ENCODE data around the gene SNX8. TPM values are rescaled to one million over a fixed set of nuclear protein-coding genes. Genes with fewer than 3 reads are reported as not detected.

Gene SNX8
- total RNA-seq, 1 donor from 2014 or later: 41.5 TPM

DNA sequence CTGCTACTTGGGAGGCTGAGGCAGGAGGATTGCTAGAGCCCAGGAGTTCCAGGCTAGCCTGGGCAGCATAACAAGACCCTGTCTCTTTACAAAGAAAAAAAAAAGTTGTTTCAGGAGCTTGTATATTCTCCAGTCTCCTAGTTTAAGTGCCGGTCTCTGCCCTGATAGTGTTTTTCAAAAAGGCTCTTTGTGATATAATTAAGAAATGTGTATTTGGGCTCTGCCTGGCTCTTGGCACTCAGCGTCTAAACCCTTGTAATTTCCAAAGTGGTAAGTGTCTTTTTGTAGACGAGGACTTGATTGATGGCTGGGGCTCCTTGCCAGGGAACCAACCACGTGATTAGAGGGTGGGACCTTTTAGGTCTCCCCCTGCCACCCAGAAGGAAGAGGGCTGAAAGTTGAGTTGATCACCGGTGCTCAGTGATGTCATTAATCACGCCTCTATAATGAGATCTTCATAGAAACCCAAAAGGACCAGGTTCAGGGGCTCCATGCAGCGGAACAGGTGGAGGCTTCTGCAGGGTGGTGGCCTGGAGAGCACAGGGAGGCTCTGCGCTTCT is 44.8 kb upstream of the SNX8 start:
- Mint-ChIP-seq H3K27me3 (ENCODE audit: unreplicated experiment) (no peaks in the 10 kb centered on the region), H3K36me3 (ENCODE audit: unreplicated experiment) (peaks cover 27% of the 10 kb centered on the region), H3K4me3 (ENCODE audit: unreplicated experiment) (no peak overlapping the region), H3K4me1 (ENCODE audit: unreplicated experiment) (peaks cover 29% of the 10 kb centered on the region), H3K27ac (ENCODE audit: unreplicated experiment) (no peak overlapping the region), H3K9me3 (ENCODE audit: unreplicated experiment) (no peaks in the 10 kb centered on the region)
- TF ChIP-seq, protein P1, sequence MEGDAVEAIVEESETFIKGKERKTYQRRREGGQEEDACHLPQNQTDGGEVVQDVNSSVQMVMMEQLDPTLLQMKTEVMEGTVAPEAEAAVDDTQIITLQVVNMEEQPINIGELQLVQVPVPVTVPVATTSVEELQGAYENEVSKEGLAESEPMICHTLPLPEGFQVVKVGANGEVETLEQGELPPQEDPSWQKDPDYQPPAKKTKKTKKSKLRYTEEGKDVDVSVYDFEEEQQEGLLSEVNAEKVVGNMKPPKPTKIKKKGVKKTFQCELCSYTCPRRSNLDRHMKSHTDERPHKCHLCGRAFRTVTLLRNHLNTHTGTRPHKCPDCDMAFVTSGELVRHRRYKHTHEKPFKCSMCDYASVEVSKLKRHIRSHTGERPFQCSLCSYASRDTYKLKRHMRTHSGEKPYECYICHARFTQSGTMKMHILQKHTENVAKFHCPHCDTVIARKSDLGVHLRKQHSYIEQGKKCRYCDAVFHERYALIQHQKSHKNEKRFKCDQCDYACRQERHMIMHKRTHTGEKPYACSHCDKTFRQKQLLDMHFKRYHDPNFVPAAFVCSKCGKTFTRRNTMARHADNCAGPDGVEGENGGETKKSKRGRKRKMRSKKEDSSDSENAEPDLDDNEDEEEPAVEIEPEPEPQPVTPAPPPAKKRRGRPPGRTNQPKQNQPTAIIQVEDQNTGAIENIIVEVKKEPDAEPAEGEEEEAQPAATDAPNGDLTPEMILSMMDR (IDR thresholded peaks at IDR 0.05): no peak
- no peak for DNase-seq (ENCODE audit: extremely low spot score, unreplicated experiment)

DNA sequence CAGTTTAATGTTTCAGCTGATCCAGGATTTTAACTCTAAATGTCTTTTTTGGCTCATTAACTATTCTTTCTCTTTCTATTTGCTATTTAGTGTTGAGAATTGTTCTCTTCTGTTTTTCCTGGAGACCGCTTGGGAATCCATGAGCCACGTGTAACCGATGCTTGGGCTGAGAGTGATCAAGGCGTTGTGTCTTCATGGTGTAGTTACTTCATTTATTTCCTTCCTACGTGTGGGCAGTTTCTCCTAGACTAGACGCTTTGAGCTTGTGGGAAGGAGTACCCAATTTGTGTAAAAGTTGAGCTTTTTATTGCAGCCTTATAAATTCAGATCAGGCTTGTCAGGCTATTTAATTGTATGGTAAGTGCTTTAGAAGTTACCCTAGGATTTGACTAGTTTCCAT is 43.3 kb upstream of the SNX8 start:
- Mint-ChIP-seq H3K4me3 (ENCODE audit: unreplicated experiment) (peak overlapping the region; percentile 11), H3K36me3 (ENCODE audit: unreplicated experiment) (peaks cover 16% of the 10 kb centered on the region), H3K27me3 (ENCODE audit: unreplicated experiment) (no peaks in the 10 kb centered on the region), H3K9me3 (ENCODE audit: unreplicated experiment) (no peaks in the 10 kb centered on the region), H3K27ac (ENCODE audit: unreplicated experiment) (no peak overlapping the region), H3K4me1 (ENCODE audit: unreplicated experiment) (peaks cover 37% of the 10 kb centered on the region)
- TF ChIP-seq, protein P1 (IDR thresholded peaks at IDR 0.05): no peak
- no peak for DNase-seq (ENCODE audit: extremely low spot score, unreplicated experiment)

DNA sequence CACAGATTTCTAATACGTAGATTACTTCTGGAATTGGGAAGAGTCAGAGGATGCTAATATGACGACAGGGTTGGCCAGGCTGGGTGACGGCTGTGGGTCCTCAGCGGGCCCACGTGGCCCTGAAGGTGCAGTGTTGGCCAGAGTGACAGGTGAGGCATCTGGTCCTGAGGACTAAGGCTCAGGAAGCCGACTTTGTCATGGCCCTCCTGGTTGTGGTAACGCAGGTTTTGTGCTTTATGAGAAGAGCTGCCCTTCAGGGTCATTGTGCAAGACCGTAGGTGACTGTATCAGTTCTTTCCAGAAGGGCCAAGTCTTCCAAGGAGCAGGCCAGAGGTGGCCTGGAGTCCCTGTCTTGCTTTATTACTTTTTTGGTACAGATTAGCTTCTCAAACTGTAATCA is 42.9 kb upstream of the SNX8 start:
- H3K27ac Mint-ChIP-seq (ENCODE audit: unreplicated experiment): no peak overlapping the region
- H3K4me1 Mint-ChIP-seq (ENCODE audit: unreplicated experiment): peaks cover 37% of the 10 kb centered on the region
- H3K9me3 Mint-ChIP-seq (ENCODE audit: unreplicated experiment): no peaks in the 10 kb centered on the region
- H3K27me3 Mint-ChIP-seq (ENCODE audit: unreplicated experiment): no peaks in the 10 kb centered on the region
- peak overlapping the region; percentile 22 for H3K4me3 Mint-ChIP-seq (ENCODE audit: unreplicated experiment)
- TF ChIP-seq, protein P1 (IDR thresholded peaks at IDR 0.05): no peak
- no peak for DNase-seq (ENCODE audit: extremely low spot score, unreplicated experiment)
- peaks cover 14% of the 10 kb centered on the region for H3K36me3 Mint-ChIP-seq (ENCODE audit: unreplicated experiment)

DNA sequence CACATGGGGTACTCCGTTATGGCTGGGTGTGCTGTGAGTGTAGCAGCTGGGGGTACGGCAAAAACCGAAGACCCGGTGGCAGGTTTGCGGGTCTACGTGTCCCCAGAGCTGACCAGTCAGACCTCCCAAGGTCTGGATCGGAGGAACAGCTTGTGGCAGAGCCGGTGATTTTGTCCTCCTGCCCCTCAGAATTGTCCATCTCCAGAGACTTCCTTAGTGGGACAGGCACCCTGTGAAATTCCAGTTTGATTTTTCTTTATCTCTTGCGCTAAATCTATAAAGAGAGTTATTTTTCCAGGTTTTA is 41.4 kb upstream of the SNX8 start:
- Mint-ChIP-seq H3K27ac (ENCODE audit: unreplicated experiment) (peak overlapping the region; percentile 73), H3K4me3 (ENCODE audit: unreplicated experiment) (peak overlapping the region; percentile 80), H3K36me3 (ENCODE audit: unreplicated experiment) (peaks cover 12% of the 10 kb centered on the region), H3K4me1 (ENCODE audit: unreplicated experiment) (peaks cover 35% of the 10 kb centered on the region), H3K9me3 (ENCODE audit: unreplicated experiment) (no peaks in the 10 kb centered on the region), H3K27me3 (ENCODE audit: unreplicated experiment) (no peaks in the 10 kb centered on the region)
- TF ChIP-seq, protein P1 (IDR thresholded peaks at IDR 0.05): no peak
- DNase-seq (ENCODE audit: extremely low spot score, unreplicated experiment): no peak

DNA sequence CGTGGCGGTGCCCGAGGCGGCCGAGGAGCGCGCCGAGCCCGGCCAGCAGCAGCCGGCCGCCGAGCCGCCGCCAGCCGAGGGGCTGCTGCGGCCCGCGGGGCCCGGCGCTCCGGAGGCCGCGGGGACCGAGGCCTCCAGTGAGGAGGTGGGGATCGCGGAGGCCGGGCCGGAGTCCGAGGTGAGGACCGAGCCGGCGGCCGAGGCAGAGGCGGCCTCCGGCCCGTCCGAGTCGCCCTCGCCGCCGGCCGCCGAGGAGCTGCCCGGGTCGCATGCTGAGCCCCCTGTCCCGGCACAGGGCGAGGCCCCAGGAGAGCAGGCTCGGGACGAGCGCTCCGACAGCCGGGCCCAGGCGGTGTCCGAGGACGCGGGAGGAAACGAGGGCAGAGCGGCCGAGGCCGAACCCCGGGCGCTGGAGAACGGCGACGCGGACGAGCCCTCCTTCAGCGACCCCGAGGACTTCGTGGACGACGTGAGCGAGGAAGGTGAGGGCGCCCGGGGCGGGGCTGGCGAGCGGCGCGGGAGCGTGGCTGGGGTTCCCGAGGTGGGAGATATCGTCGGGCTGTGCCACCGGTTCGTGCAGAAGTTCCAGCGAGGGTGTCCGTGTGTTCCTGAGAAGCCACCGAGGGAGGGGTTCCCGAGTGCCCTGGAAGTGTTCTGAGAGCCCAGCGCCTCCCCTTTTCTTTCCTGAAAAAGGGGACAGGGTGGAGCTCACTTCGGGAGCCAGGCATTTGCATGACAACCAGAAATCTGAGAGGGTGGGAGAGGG is 40.9 kb upstream of the SNX8 start:
- Mint-ChIP-seq H3K4me1 (ENCODE audit: unreplicated experiment) (peaks cover 30% of the 10 kb centered on the region), H3K9me3 (ENCODE audit: unreplicated experiment) (no peaks in the 10 kb centered on the region), H3K4me3 (ENCODE audit: unreplicated experiment) (peak overlapping the region; percentile 90), H3K27ac (ENCODE audit: unreplicated experiment) (peak overlapping the region; percentile 73), H3K36me3 (ENCODE audit: unreplicated experiment) (peaks cover 10% of the 10 kb centered on the region), H3K27me3 (ENCODE audit: unreplicated experiment) (no peaks in the 10 kb centered on the region)
- no peak for DNase-seq (ENCODE audit: extremely low spot score, unreplicated experiment)
- TF ChIP-seq, protein P1 (IDR thresholded peaks at IDR 0.05): no peak
